Cerebellar cortex (tissue), 1 donor: ENCODE data around the gene OTOR.

Experiments
- DNase-seq: peaks from one replicate; pipeline ENCODE4 v3.0.0-alpha.2; 2015; ENCODE audit warnings: low spot score

The OTOR gene

GRCh38 chr20:16749573-16749972 is 1.4 kb downstream of the OTOR start:
- no peak for DNase-seq

- no peak for DNase-seq
These were observed 3.9 kb downstream of the OTOR start for GRCh38 chr20:16752082-16752481.

- no peak for DNase-seq
These were observed 4.7 kb downstream of the OTOR start for GRCh38 chr20:16752901-16753300.

GRCh38 chr20:16758454-16759180 is 10.5 kb downstream of the OTOR start:
- DNase-seq, result no peak

GRCh38 chr20:16759181-16759563 is 11.0 kb downstream of the OTOR start:
- DNase-seq, result no peak

GRCh38 chr20:16760431-16761304 is 12.5 kb downstream of the OTOR start:
- no peak for DNase-seq

GRCh38 chr20:16761305-16761829 is 13.2 kb downstream of the OTOR start:
- peak; percentile 82 for DNase-seq

GRCh38 chr20:16764560-16764959 is 16.4 kb downstream of the OTOR start:
- no peak for DNase-seq

- DNase-seq, result no peak
These were observed 23.1 kb downstream of the OTOR start for GRCh38 chr20:16771213-16771612.

GRCh38 chr20:16775961-16776360 is 27.8 kb downstream of the OTOR start:
- DNase-seq, result no peak

- DNase-seq, result no peak
These were observed 29.0 kb downstream of the OTOR start for GRCh38 chr20:16777126-16777525.

GRCh38 chr20:16778159-16778558 is 30.0 kb downstream of the OTOR start:
- no peak for DNase-seq

- DNase-seq, result no peak
These were observed 33.3 kb downstream of the OTOR start for GRCh38 chr20:16781496-16781895.

- no peak for DNase-seq
These were observed 37.1 kb downstream of the OTOR start for GRCh38 chr20:16785226-16785625.
